GM12873 (cell line): ENCODE data around the gene FNBP1L.

Experiments
- CTCF ChIP-seq: IDR thresholded peaks from 2 replicates; pipeline ENCODE4 v1.5.1; 2012; ENCODE audit warnings: low read depth, mild to moderate bottlenecking, moderate library complexity, low read length, control low read depth; ENCODE audit not compliant: insufficient read depth; ENCODE audit errors: missing control alignments

Gene FNBP1L

GRCh38 chr1:93442741-93443140 lies 5.2 kb upstream of the FNBP1L start:
- no peak for TF ChIP-seq CTCF

- no peak for TF ChIP-seq CTCF
These were observed 4.5 kb upstream of the FNBP1L start for GRCh38 chr1:93443454-93443853.

- TF ChIP-seq CTCF, result no peak
These were observed 974 bp upstream of the FNBP1L start for GRCh38 chr1:93446837-93447451.

- TF ChIP-seq CTCF, result no peak
These were observed 519 bp downstream of the FNBP1L start for GRCh38 chr1:93448292-93448982.

- TF ChIP-seq CTCF, result no peak
These were observed 1.3 kb downstream of the FNBP1L start for GRCh38 chr1:93448983-93449804.

GRCh38 chr1:93450321-93450720 lies 2.4 kb downstream of the FNBP1L start:
- TF ChIP-seq CTCF, result no peak

- TF ChIP-seq CTCF, result no peak
These were observed 6.0 kb downstream of the FNBP1L start for GRCh38 chr1:93453911-93454310.
